H1 (cell line): ENCODE measurements around the gene DSCAM. TPM values are rescaled to one million over a fixed set of nuclear protein-coding genes. Genes with fewer than 3 reads are reported as not detected.

Experiments used
- CTCF ChIA-PET: fragments of 300-600 bp; sonication (Branson Sonifier 250); formaldehyde crosslinking; loops from one replicate; lab custom pipeline; 2021; ENCODE audit not compliant: partially characterized antibody; lab: Charles Lee
- POLR2A ChIA-PET: fragments of 300-600 bp; sonication (Branson Sonifier 250); formaldehyde crosslinking; loops from one replicate; lab custom pipeline; 2021; ENCODE audit warnings: inconsistent platforms; ENCODE audit not compliant: partially characterized antibody; lab: Charles Lee
- DNase-seq, 2 experiments: peaks; one replicate each; pipeline versions ENCODE4 v3.0.0 to v3.0.0-alpha.2; 2010 to 2022; ENCODE audit warnings: low spot score in 2 of 2, low read depth in 1 of 2, mixed read lengths in 1 of 2
- FAIRE-seq: peaks from 2 replicates; lab custom pipeline; 2011; peaks lifted over from hg19 to GRCh38; lab: Jason Lieb, UNC
- H2AFZ ChIP-seq: 2 replicates; pipeline ENCODE4 v1.8.1; 2012; ENCODE audit warnings: low read length, inconsistent platforms
- H2AK5ac ChIP-seq: 2 replicates; pipeline ENCODE4 v1.6.1; 2013; ENCODE audit warnings: low read depth, low read length
- H2BK120ac ChIP-seq: replicated peaks from 2 replicates; pipeline ENCODE3; 2013; ENCODE audit warnings: low read depth, low read length, inconsistent platforms
- H2BK12ac ChIP-seq: 2 replicates; pipeline ENCODE4 v1.6.1; 2013; ENCODE audit warnings: low read depth, low read length
- H2BK15ac ChIP-seq: 2 replicates; pipeline ENCODE4 v1.6.1; 2013; ENCODE audit warnings: low read length
- H2BK20ac ChIP-seq: 2 replicates; pipeline ENCODE4 v1.6.1; 2013; ENCODE audit warnings: low read length
- H2BK5ac ChIP-seq: 2 replicates; pipeline ENCODE4 v1.6.1; 2013; ENCODE audit warnings: low read depth, low read length
- H3K14ac ChIP-seq: 2 replicates; pipeline ENCODE4 v1.6.1; 2013; ENCODE audit warnings: inconsistent platforms; ENCODE audit not compliant: insufficient read length
- H3K18ac ChIP-seq: 2 replicates; pipeline ENCODE4 v1.6.1; 2013; ENCODE audit warnings: low read length; ENCODE audit errors: extremely low read depth
- H3K23ac ChIP-seq: 2 replicates; pipeline ENCODE4 v1.6.1; 2013; ENCODE audit warnings: inconsistent platforms; ENCODE audit not compliant: insufficient read length
- H3K23me2 ChIP-seq: 2 replicates; pipeline ENCODE4 v1.6.1; 2013; ENCODE audit warnings: low read depth, low read length
- H3K27ac ChIP-seq: 2 replicates; pipeline ENCODE4 v1.6.1; 2011; ENCODE audit warnings: low read depth, low read length, inconsistent platforms
- H3K27me3 ChIP-seq, 4 experiments: replicated peaks in 1 of 4; 1 replicate in 1 of 4; 2 replicates in 3 of 4; pipeline versions ENCODE4 v1.6.1 to v1.8.1; 2011 to 2013; ENCODE audit warnings: low read length in 3 of 4, mild to moderate bottlenecking in 3 of 4, inconsistent platforms in 2 of 4, mixed read lengths in 2 of 4, moderate library complexity in 1 of 4; ENCODE audit not compliant: control insufficient read depth in 3 of 4, insufficient read depth in 3 of 4; ENCODE audit errors: extremely low read depth in 1 of 4
- H3K36me3 ChIP-seq, 4 experiments: 2 replicates each; pipeline versions ENCODE4 v1.6.1 to v1.8.1; 2011 to 2013; ENCODE audit warnings: mild to moderate bottlenecking in 4 of 4, low read length in 3 of 4, moderate library complexity in 2 of 4, control low read depth in 1 of 4, inconsistent platforms in 1 of 4; ENCODE audit not compliant: insufficient read depth in 4 of 4, control insufficient read depth in 2 of 4
- H3K4ac ChIP-seq: replicated peaks from 2 replicates; pipeline ENCODE3; 2013; ENCODE audit warnings: low read length, low read depth, mixed read lengths, inconsistent platforms; ENCODE audit not compliant: insufficient read length
- H3K4me1 ChIP-seq, 4 experiments: replicated peaks in 1 of 4; 1 replicate in 1 of 4; 2 replicates in 3 of 4; pipeline versions ENCODE4 v1.6.1 to v1.8.1; 2011 to 2013; ENCODE audit warnings: low read length in 3 of 4, inconsistent platforms in 2 of 4, mixed read lengths in 1 of 4; ENCODE audit not compliant: insufficient read depth in 4 of 4, control insufficient read depth in 3 of 4
- H3K4me2 ChIP-seq, 2 experiments: 2 replicates each; pipeline versions ENCODE4 v1.6.1 to v1.8.1; 2011 to 2013; ENCODE audit warnings: low read depth in 2 of 2, low read length in 2 of 2, control low read depth in 1 of 2, inconsistent platforms in 1 of 2, mild to moderate bottlenecking in 1 of 2; ENCODE audit not compliant: insufficient read depth in 1 of 2
- H3K4me3 ChIP-seq, 4 experiments: fragments of 200-600, 300-600 bp in 1 of 4; sonication (generic), shearing (Covaris generic), sonication (Bioruptor Twin) in 1 of 4; 2 replicates each; pipeline versions ENCODE4 v1.5.1 to v1.8.1; 2011 to 2016; ENCODE audit warnings: low read length in 4 of 4, low read depth in 3 of 4, control low read depth in 2 of 4, inconsistent platforms in 2 of 4, mild to moderate bottlenecking in 2 of 4, mixed read lengths in 1 of 4, moderate library complexity in 1 of 4; ENCODE audit not compliant: insufficient read depth in 2 of 4; ENCODE audit errors: extremely low read depth in 1 of 4
- H3K56ac ChIP-seq: replicated peaks from 2 replicates; pipeline ENCODE3; 2013; ENCODE audit warnings: low read depth, mild to moderate bottlenecking, mixed read lengths, low read length, inconsistent platforms; ENCODE audit not compliant: insufficient read length
- H3K79me1 ChIP-seq: 2 replicates; pipeline ENCODE4 v1.6.1; 2013; ENCODE audit warnings: low read depth, low read length, control low read depth
- H3K79me2 ChIP-seq, 2 experiments: 2 replicates each; pipeline versions ENCODE4 v1.6.1 to v1.8.1; 2012 to 2013; ENCODE audit warnings: low read length in 2 of 2, mild to moderate bottlenecking in 2 of 2, inconsistent platforms in 1 of 2; ENCODE audit not compliant: insufficient read depth in 2 of 2, control insufficient read depth in 1 of 2
- H3K9ac ChIP-seq, 4 experiments: replicated peaks in 1 of 4; 1 replicate in 1 of 4; 2 replicates in 3 of 4; pipeline versions ENCODE4 v1.6.1 to v1.8.1; 2011 to 2013; ENCODE audit warnings: low read depth in 3 of 4, low read length in 3 of 4, control low read depth in 2 of 4, mild to moderate bottlenecking in 2 of 4, moderate library complexity in 2 of 4, inconsistent platforms in 1 of 4; ENCODE audit errors: extremely low read depth in 1 of 4
- H3K9me3 ChIP-seq, 2 experiments: 2 replicates each; pipeline versions ENCODE4 v1.6.1 to v1.8.1; 2012 to 2013; ENCODE audit warnings: mild to moderate bottlenecking in 2 of 2, moderate library complexity in 2 of 2, control low read depth in 1 of 2, inconsistent platforms in 1 of 2, low read depth in 1 of 2, low read length in 1 of 2, mixed read lengths in 1 of 2; ENCODE audit not compliant: insufficient read depth in 2 of 2
- H4K20me1 ChIP-seq, 2 experiments: replicated peaks in 1 of 2; 2 replicates each; pipeline versions ENCODE3 to v1.8.1; 2011 to 2013; ENCODE audit warnings: inconsistent platforms in 2 of 2, low read length in 2 of 2, mild to moderate bottlenecking in 1 of 2; ENCODE audit not compliant: insufficient read depth in 2 of 2, control insufficient read depth in 1 of 2
- H4K5ac ChIP-seq: 2 replicates; pipeline ENCODE4 v1.6.1; 2013; ENCODE audit warnings: low read length, low read depth, mixed read lengths, inconsistent platforms; ENCODE audit not compliant: insufficient read length
- H4K8ac ChIP-seq: 2 replicates; pipeline ENCODE4 v1.8.0; 2013; ENCODE audit warnings: mild to moderate bottlenecking, moderate library complexity, low read length, inconsistent platforms; ENCODE audit not compliant: insufficient read depth; ENCODE audit errors: extremely low read depth
- H4K91ac ChIP-seq: replicated peaks from 2 replicates; pipeline ENCODE3; 2013; ENCODE audit warnings: low read length, mixed read lengths, inconsistent platforms; ENCODE audit not compliant: insufficient read length
- CHD2 ChIP-seq: IDR thresholded peaks from 2 replicates; pipeline ENCODE4 v1.6.1; 2012; ENCODE audit warnings: low read length, improper control_type of control experiment
- CTCF ChIP-seq, 3 experiments: IDR thresholded peaks; 1 replicate in 2 of 3; 2 replicates in 1 of 3; pipeline versions ENCODE4 v1.5.1 to v1.6.1; 2011; ENCODE audit warnings: low read length in 3 of 3, mild to moderate bottlenecking in 3 of 3, inconsistent platforms in 2 of 3, low read depth in 1 of 3, moderate library complexity in 1 of 3; ENCODE audit not compliant: insufficient read depth in 1 of 3; ENCODE audit errors: control extremely low read depth in 1 of 3
- KDM1A ChIP-seq: fragments of 200-600, 300-600 bp; sonication (generic); IDR thresholded peaks from 2 replicates; pipeline ENCODE4 v1.7.1; 2016; ENCODE audit warnings: mild to moderate bottlenecking, low read length, borderline replicate concordance
- MAFK ChIP-seq: IDR thresholded peaks from 2 replicates; pipeline ENCODE4 v1.6.1; 2012; ENCODE audit warnings: low read depth, mild to moderate bottlenecking, improper control_type of control experiment, low read length
- NANOG ChIP-seq: IDR thresholded peaks from 2 replicates; pipeline ENCODE4 v1.6.1; 2011; ENCODE audit warnings: low read length, low read depth, mild to moderate bottlenecking, inconsistent platforms; ENCODE audit not compliant: insufficient read depth, poor library complexity, severe bottlenecking
- POLR2A ChIP-seq, 2 experiments: IDR thresholded peaks; 1 replicate in 1 of 2; 2 replicates in 1 of 2; pipeline ENCODE4 v1.6.1; 2011; ENCODE audit warnings: low read depth in 2 of 2, low read length in 2 of 2, mild to moderate bottlenecking in 2 of 2; ENCODE audit errors: control extremely low read depth in 1 of 2
- SIRT6 ChIP-seq: IDR thresholded peaks from one replicate; pipeline ENCODE4 v1.7.1; 2012; ENCODE audit warnings: low read length, inconsistent platforms
- SP2 ChIP-seq: IDR thresholded peaks from 2 replicates; pipeline ENCODE4 v1.6.1; 2012; ENCODE audit warnings: mild to moderate bottlenecking, low read length, inconsistent platforms
- TAF1 ChIP-seq: IDR thresholded peaks from 2 replicates; pipeline ENCODE4 v1.6.1; 2011; ENCODE audit warnings: mild to moderate bottlenecking, low read depth, low read length
- TCF12 ChIP-seq: IDR thresholded peaks from 2 replicates; pipeline ENCODE4 v1.6.1; 2011; ENCODE audit warnings: low read depth, mild to moderate bottlenecking, low read length
- WGBS, 2 experiments: shearing (Covaris generic) in 1 of 2; methylation state at CpG; one replicate each; pipeline versions ENCODE4 v1.1.6 to v1.1.7; 2013 to 2015; ENCODE audit warnings: low lambda C conversion rate in 2 of 2, mixed read lengths in 2 of 2, inconsistent platforms in 1 of 2, low coverage in 1 of 2, missing lambda C conversion rate in 1 of 2; ENCODE audit not compliant: insufficient replicate concordance in 2 of 2, insufficient coverage in 1 of 2, insufficient read length in 1 of 2; ENCODE audit errors: extremely low coverage in 1 of 2, missing lambda C conversion rate in 1 of 2; 5-methylcytosine and 5-hydroxymethylcytosine counted together
- polyA plus RNA-seq, 7 experiments: library from polyadenylated mRNA; depleted of rRNA in 3 of 7; stranded (reverse) in 5 of 7; unstranded in 2 of 7; fragments of >200 nt in 5 of 7; fragments of 200-250 nt in 2 of 7; gene quantifications; 1 replicate in 5 of 7; 2 replicates in 1 of 7; 4 replicates in 1 of 7; pipeline versions ENCODE4 v1.2.1 to v1.2.3, GENCODE V29; 2011 to 2013; ENCODE audit warnings: missing spikeins in 2 of 7, mixed read lengths in 2 of 7
- total RNA-seq: library from RNA; stranded (reverse); fragmentation: NEBNext Ultra II Directional; extraction: Animal tissue kit (Norgen Biotek cat#: 25700); gene quantifications from 2 replicates; pipeline ENCODE4 v1.2.1, GENCODE V29; 2021

Gene DSCAM
- total and polyA plus RNA-seq, 2 of the 8 experiments (the other 6 are each of a cell fraction or from before 2014, with no cell fraction given) = 0.02 to 0.15 TPM

GRCh38 chr21:40334159-40334558 lies 512.8 kb downstream of the DSCAM start:
- no peak overlapping the region for H2AK5ac ChIP-seq
- no peak overlapping the region for H2BK120ac ChIP-seq
- no peak for FAIRE-seq
- WGBS, 2 experiments = 94% methylated on average over 6 of the region's 6 CpGs; no CpG with 5 or more reads in 1 of the 2 experiments
- no peaks in the 10 kb centered on the region for H3K9me3 ChIP-seq
- no peak overlapping the region for H3K27ac ChIP-seq
- H2BK15ac ChIP-seq = no peak overlapping the region
- H2BK5ac ChIP-seq = no peak overlapping the region
- H3K36me3 ChIP-seq = no peaks in the 10 kb centered on the region
- POLR2A ChIA-PET = no interaction called here
- no peak overlapping the region for H3K56ac ChIP-seq
- H4K20me1 ChIP-seq = no peaks in the 10 kb centered on the region
- no peak overlapping the region for H3K4ac ChIP-seq
- H3K18ac ChIP-seq = no peak overlapping the region
- H3K4me3 ChIP-seq = no peak overlapping the region
- no peak overlapping the region for H4K8ac ChIP-seq
- no peak for DNase-seq
- H4K5ac ChIP-seq = no peak overlapping the region
- no peaks in the 10 kb centered on the region for H3K79me2 ChIP-seq
- H2BK20ac ChIP-seq = no peak overlapping the region
- H3K27me3 ChIP-seq = peaks cover 6 to 23% (median 15%) of the 10 kb centered on the region in 4 experiments; a peak in 5 of 7 replicates
- no peak overlapping the region for H3K9ac ChIP-seq
- CTCF ChIA-PET = no interaction called here
- no peak overlapping the region for H3K23ac ChIP-seq
- peaks cover 0 to 3% (median 2%) of the 10 kb centered on the region in 4 experiments; a peak in 3 of 7 replicates for H3K4me1 ChIP-seq
- no peaks in the 10 kb centered on the region for H3K23me2 ChIP-seq
- H3K14ac ChIP-seq = no peak overlapping the region
- H2AFZ ChIP-seq = no peak overlapping the region
- no peak overlapping the region for H4K91ac ChIP-seq
- TF ChIP-seq SIRT6 (no peak), TAF1 (no peak), CTCF (IDR thresholded peaks at IDR 0.05; ENCODE audit: control extremely low read depth in 1 of 3, insufficient read depth in 1 of 3, low read depth in 1 of 3, low read length in 3 of 3) (no peak), POLR2A (IDR thresholded peaks at IDR 0.05; ENCODE audit: control extremely low read depth in 1 of 2, low read depth in 2 of 2, low read length in 2 of 2) (no peak), NANOG (no peak), TCF12 (no peak), MAFK (no peak), KDM1A (no peak), CHD2 (no peak), SP2 (no peak)
- TF ChIP-seq, all 59 proteins: peak for 0
- no peak overlapping the region for H2BK12ac ChIP-seq
- H3K79me1 ChIP-seq = no peaks in the 10 kb centered on the region; the same call in 1 of the 2 replicates
- H3K4me2 ChIP-seq = no peak overlapping the region
